HEK293T (cell line): ENCODE data around the gene MESD.
"Not testable (repeated sequence)": the region's sequence is repeated elsewhere in the genome, so short reads cannot be mapped to it uniquely, and the experiment has no call there.

Experiments used
- ARNT ChIP-seq: fragments of 450-650 bp; IDR thresholded peaks from 2 replicates; pipeline ENCODE4 v1.6.1; 2017; ENCODE audit warnings: mild to moderate bottlenecking
- BHLHE40 ChIP-seq: fragments of 450-650 bp; IDR thresholded peaks from 2 replicates; pipeline ENCODE4 v1.6.1; 2016; ENCODE audit warnings: mild to moderate bottlenecking, moderate library complexity, borderline replicate concordance
- ELF4 ChIP-seq: fragments of 450-650 bp; IDR thresholded peaks from 2 replicates; pipeline ENCODE4 v1.6.1; 2017; ENCODE audit warnings: antibody characterized with exemption
- FOXM1 ChIP-seq: fragments of 450-650 bp; IDR thresholded peaks from 2 replicates; pipeline ENCODE4 v1.6.1; 2017; ENCODE audit warnings: mild to moderate bottlenecking, borderline replicate concordance
- HDGF ChIP-seq: fragments of 450-650 bp; IDR thresholded peaks from 2 replicates; pipeline ENCODE4 v1.6.1; 2017; ENCODE audit warnings: antibody characterized with exemption, borderline replicate concordance
- L3MBTL2 ChIP-seq: fragments of 450-650 bp; conservative IDR thresholded peaks from 2 replicates; pipeline ENCODE4 v1.6.1; 2016; ENCODE audit warnings: mild to moderate bottlenecking
- NFRKB ChIP-seq: fragments of 450-650 bp; IDR thresholded peaks from 2 replicates; pipeline ENCODE4 v1.6.1; 2016; ENCODE audit warnings: mild to moderate bottlenecking, moderate library complexity
- PKNOX1 ChIP-seq: fragments of 450-650 bp; IDR thresholded peaks from 2 replicates; pipeline ENCODE4 v1.6.1; 2016
- SP1 ChIP-seq: fragments of 450-650 bp; IDR thresholded peaks from 2 replicates; pipeline ENCODE4 v1.6.1; 2017
- TARDBP ChIP-seq: fragments of 450-650 bp; IDR thresholded peaks from 2 replicates; pipeline ENCODE4 v1.6.1; 2016

GRCh38 chr15:80955571-80956452 lies 33.8 kb downstream of the MESD start:
- not testable (repeated sequence) for TF ChIP-seq ELF4, SP1, FOXM1, L3MBTL2, BHLHE40, NFRKB, HDGF, TARDBP, PKNOX1, ARNT
